ENCODE data around the gene DNAH6.

DNA sequence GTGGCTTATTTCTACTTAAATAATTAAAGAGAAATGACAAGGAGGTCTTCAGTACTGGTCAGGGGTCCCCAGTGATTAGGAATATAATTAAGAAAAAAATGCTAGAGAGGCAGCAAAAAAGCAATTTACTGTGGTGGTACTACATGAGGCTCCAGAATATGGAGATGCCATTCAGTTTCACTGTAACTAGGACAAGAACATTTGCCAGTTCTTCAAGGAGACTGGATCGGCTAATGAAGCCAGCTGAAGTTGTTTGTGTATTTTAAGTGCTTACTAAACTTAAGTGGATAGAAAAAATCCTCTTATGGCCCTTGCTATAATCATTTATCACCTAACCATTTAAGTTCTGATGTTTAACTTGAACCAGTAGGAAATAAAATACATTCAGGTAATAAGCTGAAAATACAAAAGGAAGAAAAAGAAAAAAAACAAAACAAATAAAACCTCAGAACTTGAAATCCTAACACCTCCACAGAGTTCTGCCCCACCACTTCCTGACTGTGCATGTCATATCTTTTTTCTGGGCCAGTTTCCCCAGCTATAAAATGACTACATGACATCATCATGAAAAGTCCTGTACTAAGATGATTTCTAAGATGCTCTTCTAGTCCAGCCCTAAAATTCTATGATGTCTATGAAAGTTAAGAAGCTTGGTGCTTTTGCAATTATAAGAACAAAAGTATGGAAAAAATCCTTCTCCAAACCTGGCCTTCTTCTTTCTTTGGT lies 266.6 kb downstream of the DNAH6 start:
- TF ChIP-seq, protein P1, sequence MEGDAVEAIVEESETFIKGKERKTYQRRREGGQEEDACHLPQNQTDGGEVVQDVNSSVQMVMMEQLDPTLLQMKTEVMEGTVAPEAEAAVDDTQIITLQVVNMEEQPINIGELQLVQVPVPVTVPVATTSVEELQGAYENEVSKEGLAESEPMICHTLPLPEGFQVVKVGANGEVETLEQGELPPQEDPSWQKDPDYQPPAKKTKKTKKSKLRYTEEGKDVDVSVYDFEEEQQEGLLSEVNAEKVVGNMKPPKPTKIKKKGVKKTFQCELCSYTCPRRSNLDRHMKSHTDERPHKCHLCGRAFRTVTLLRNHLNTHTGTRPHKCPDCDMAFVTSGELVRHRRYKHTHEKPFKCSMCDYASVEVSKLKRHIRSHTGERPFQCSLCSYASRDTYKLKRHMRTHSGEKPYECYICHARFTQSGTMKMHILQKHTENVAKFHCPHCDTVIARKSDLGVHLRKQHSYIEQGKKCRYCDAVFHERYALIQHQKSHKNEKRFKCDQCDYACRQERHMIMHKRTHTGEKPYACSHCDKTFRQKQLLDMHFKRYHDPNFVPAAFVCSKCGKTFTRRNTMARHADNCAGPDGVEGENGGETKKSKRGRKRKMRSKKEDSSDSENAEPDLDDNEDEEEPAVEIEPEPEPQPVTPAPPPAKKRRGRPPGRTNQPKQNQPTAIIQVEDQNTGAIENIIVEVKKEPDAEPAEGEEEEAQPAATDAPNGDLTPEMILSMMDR (optimal IDR thresholded peaks at IDR 0.05 in 1 of 3, IDR thresholded peaks at IDR 0.05 in 1 of 3, conservative IDR thresholded peaks at IDR 0.05 in 1 of 3; ENCODE audit: extremely low read depth in 1 of 3, insufficient read depth in 2 of 3, low read length in 3 of 3) = no peak
- no peak for TF ChIP-seq EZH2 (IDR thresholded peaks at IDR 0.05; ENCODE audit: low read length)
